Bronchial epithelial cell (primary cell): Measurements from ENCODE around the gene VCL. TPM values are rescaled to one million over a fixed set of nuclear protein-coding genes. Genes with fewer than 3 reads are reported as not detected.

Experiments used
- DNase-seq: peaks from one replicate; pipeline ENCODE4 v3.0.0-alpha.2; 2010; ENCODE audit warnings: low read depth
- FAIRE-seq: peaks from 2 replicates; lab custom pipeline; 2011; peaks lifted over from hg19 to GRCh38; lab: Jason Lieb, UNC
- H3K27me3 ChIP-seq: 2 replicates; pipeline ENCODE4 v1.5.1; 2011; ENCODE audit warnings: low read length; ENCODE audit not compliant: control insufficient read depth, insufficient read depth
- H3K36me3 ChIP-seq: 2 replicates; pipeline ENCODE4 v1.5.1; 2011; ENCODE audit warnings: low read length; ENCODE audit not compliant: control insufficient read depth, insufficient read depth
- H3K4me3 ChIP-seq: 2 replicates; pipeline ENCODE4 v1.5.1; 2011; ENCODE audit warnings: mild to moderate bottlenecking, low read depth, low read length, control low read depth
- CTCF ChIP-seq: IDR thresholded peaks from 2 replicates; pipeline ENCODE4 v1.5.1; 2011; ENCODE audit warnings: mild to moderate bottlenecking, moderate library complexity, low read length, control low read depth, inconsistent platforms; ENCODE audit not compliant: insufficient read depth, severe bottlenecking
- total RNA-seq: library from RNA; depleted of rRNA; stranded (reverse); fragments of >200 nt; gene quantifications from 2 replicates; pipeline ENCODE4 v1.2.1, GENCODE V29; 2014

Gene VCL
- total RNA-seq, 1 donor from 2014 or later: 40.8 TPM

- no peak for DNase-seq
- H3K27me3 ChIP-seq: no peaks in the 10 kb centered on the region
- no peak for FAIRE-seq
- H3K4me3 ChIP-seq: no peak overlapping the region
- TF ChIP-seq CTCF: no peak
- H3K36me3 ChIP-seq: peaks cover 4% of the 10 kb centered on the region
Observed at GRCh38 chr10:74079028-74079935, 81.4 kb downstream of the VCL start.

GRCh38 chr10:74079936-74080590, 82.1 kb downstream of the VCL start:
- peak; percentile 60 for DNase-seq

GRCh38 chr10:74081192-74081803, 83.4 kb downstream of the VCL start:
- Histone ChIP-seq H3K4me3 (no peak overlapping the region), H3K36me3 (peaks cover 2% of the 10 kb centered on the region), H3K27me3 (no peaks in the 10 kb centered on the region)
- peak; percentile 48 for DNase-seq
- FAIRE-seq: no peak
- TF ChIP-seq CTCF: peak; percentile 77

More at GRCh38 chr10:74079936-74080590, 82.1 kb downstream of the VCL start:
- Histone ChIP-seq H3K36me3 (peaks cover 4% of the 10 kb centered on the region), H3K27me3 (no peaks in the 10 kb centered on the region), H3K4me3 (no peak overlapping the region)
- TF ChIP-seq CTCF: no peak
- FAIRE-seq: no peak

- FAIRE-seq (no peak), DNase-seq (no peak)
- TF ChIP-seq CTCF: no peak
- peaks cover 2% of the 10 kb centered on the region for H3K36me3 ChIP-seq
- H3K4me3 ChIP-seq: no peak overlapping the region
- H3K27me3 ChIP-seq: no peaks in the 10 kb centered on the region
Observed at GRCh38 chr10:74081941-74082718, 84.2 kb downstream of the VCL start.

- no peaks in the 10 kb centered on the region for H3K27me3 ChIP-seq
- peaks cover 2% of the 10 kb centered on the region for H3K36me3 ChIP-seq
- DNase-seq (no peak), FAIRE-seq (no peak)
- no peak overlapping the region for H3K4me3 ChIP-seq
- no peak for TF ChIP-seq CTCF
Observed at GRCh38 chr10:74083304-74083703, 85.4 kb downstream of the VCL start.
